HepG2 (cell line): ENCODE data around the gene COQ8B. TPM values are rescaled to one million over a fixed set of nuclear protein-coding genes. Genes with fewer than 3 reads are reported as not detected.

Experiments
- HDAC1 ChIP-seq: sonication (generic); formaldehyde crosslinking; IDR thresholded peaks from 2 replicates; pipeline ENCODE4 v1.5.1; 2020; ENCODE audit warnings: mild to moderate bottlenecking, missing genetic modification reagents
- HMGXB4 ChIP-seq, 2 experiments: sonication (generic) in 1 of 2; formaldehyde crosslinking in 1 of 2; IDR thresholded peaks; 2 replicates each; pipeline versions ENCODE4 v1.4.0 to v1.6.1; 2018 to 2020; ENCODE audit warnings: missing genetic modification reagents in 2 of 2, borderline replicate concordance in 1 of 2, low read depth in 1 of 2, mild to moderate bottlenecking in 1 of 2, missing biosample characterization in 1 of 2
- HNF4G ChIP-seq, 2 experiments: sonication (generic) in 1 of 2; formaldehyde crosslinking in 1 of 2; IDR thresholded peaks; 2 replicates each; pipeline versions ENCODE4 v1.4.0 to v1.6.1; 2011 to 2020; ENCODE audit warnings: borderline replicate concordance in 2 of 2, low read depth in 2 of 2, mild to moderate bottlenecking in 2 of 2, low read length in 1 of 2, missing genetic modification reagents in 1 of 2, moderate library complexity in 1 of 2
- MEF2D ChIP-seq: sonication (generic); formaldehyde crosslinking; IDR thresholded peaks from 2 replicates; pipeline ENCODE4 v1.5.1; 2020; ENCODE audit warnings: mild to moderate bottlenecking, missing genetic modification reagents
- NCOR1 ChIP-seq: fragments of 200-600 bp; sonication (generic); IDR thresholded peaks from 2 replicates; pipeline ENCODE4 v1.7.0; 2017; ENCODE audit warnings: antibody characterized with exemption, low read length, borderline replicate concordance
- REST ChIP-seq, 2 experiments: IDR thresholded peaks; 2 replicates each; pipeline ENCODE4 v1.6.1; 2011 to 2012; ENCODE audit warnings: low read length in 2 of 2, borderline replicate concordance in 1 of 2, low read depth in 1 of 2, mild to moderate bottlenecking in 1 of 2, moderate library complexity in 1 of 2
- SRY ChIP-seq: sonication (generic); formaldehyde crosslinking; IDR thresholded peaks from 2 replicates; pipeline ENCODE4 v1.8.0; 2022; ENCODE audit warnings: mild to moderate bottlenecking, missing genetic modification reagents
- TGIF2 ChIP-seq: IDR thresholded peaks from 2 replicates; pipeline ENCODE4 v1.6.1; 2016; ENCODE audit warnings: control low read depth, missing compliant biosample characterization
- ZBTB7A ChIP-seq: sonication (generic); formaldehyde crosslinking; IDR thresholded peaks from 2 replicates; pipeline ENCODE4 v1.8.0; 2022; ENCODE audit warnings: mild to moderate bottlenecking, missing genetic modification reagents
- ZHX1 ChIP-seq: sonication (generic); formaldehyde crosslinking; IDR thresholded peaks from 2 replicates; pipeline ENCODE4 v1.8.1; 2022; ENCODE audit warnings: low read depth, mild to moderate bottlenecking, missing genetic modification reagents
- ZKSCAN5 ChIP-seq: sonication (generic); formaldehyde crosslinking; IDR thresholded peaks from 2 replicates; pipeline ENCODE4 v1.5.1; 2020; ENCODE audit warnings: mild to moderate bottlenecking, missing genetic modification reagents
- ZNF136 ChIP-seq: sonication (generic); formaldehyde crosslinking; IDR thresholded peaks from 2 replicates; pipeline ENCODE4 v1.8.1; 2022; ENCODE audit warnings: low read depth, mild to moderate bottlenecking, moderate library complexity, missing genetic modification reagents
- ZNF367 ChIP-seq: sonication (generic); formaldehyde crosslinking; IDR thresholded peaks from 2 replicates; pipeline ENCODE4 v1.4.0; 2020; ENCODE audit warnings: missing genetic modification reagents, borderline replicate concordance
- ZNF431 ChIP-seq: sonication (generic); formaldehyde crosslinking; IDR thresholded peaks from 2 replicates; pipeline ENCODE4 v1.9.0; 2022; ENCODE audit warnings: missing genetic modification reagents, low read depth, mild to moderate bottlenecking, borderline replicate concordance
- ZNF513 ChIP-seq: sonication (generic); formaldehyde crosslinking; conservative IDR thresholded peaks from 2 replicates; pipeline ENCODE4 v1.5.0; 2020; ENCODE audit warnings: missing genetic modification reagents
- ZNF720 ChIP-seq: sonication (generic); formaldehyde crosslinking; IDR thresholded peaks from 2 replicates; pipeline ENCODE4 v1.4.0; 2020; ENCODE audit warnings: missing genetic modification reagents
- ZNF75D ChIP-seq: sonication (generic); formaldehyde crosslinking; IDR thresholded peaks from 2 replicates; pipeline ENCODE4 v1.8.1; 2023; ENCODE audit warnings: missing genetic modification reagents, mild to moderate bottlenecking, borderline replicate concordance
- ZZZ3 ChIP-seq: sonication (generic); formaldehyde crosslinking; IDR thresholded peaks from 2 replicates; pipeline ENCODE4 v1.4.0; 2020; ENCODE audit warnings: missing genetic modification reagents, mild to moderate bottlenecking, borderline replicate concordance
- polyA plus RNA-seq, 8 experiments: library from polyadenylated mRNA; depleted of rRNA in 3 of 8; stranded (reverse) in 7 of 8; unstranded in 1 of 8; fragments of >200 nt; fragmentation: Illumina TruSeq in 4 of 8; extraction: Trizol in 4 of 8; gene quantifications; 2 replicates each; pipeline versions ENCODE4 v1.2.1 to v1.2.3, GENCODE V29; 2011 to 2016; ENCODE audit warnings: low read depth in 4 of 8, missing spikeins in 1 of 8, mixed read lengths in 1 of 8; ENCODE audit not compliant: insufficient read depth in 1 of 8
- total RNA-seq, 5 experiments: library from RNA; depleted of rRNA; stranded (reverse); fragments of >200 nt; fragmentation: Illumina TruSeq; extraction: Trizol; gene quantifications; 2 replicates each; pipeline ENCODE4 v1.2.3, GENCODE V29; 2016; ENCODE audit warnings: low read depth in 1 of 5

The COQ8B gene
- total and polyA plus RNA-seq, 2 of the 13 experiments (the other 11 are each of a cell fraction or from before 2014, with no cell fraction given), result 12.3 to 17.2 TPM

- TF ChIP-seq HDAC1 (CRISPR knock-in tag) (peak; percentile 97), ZKSCAN5 (CRISPR knock-in tag) (no peak), SRY (CRISPR knock-in tag) (peak; percentile 66; the same call in 1 of the 2 replicates), ZZZ3 (CRISPR knock-in tag) (no peak), TGIF2 (CRISPR knock-in tag) (no peak; the same call in 1 of the 2 replicates), ZBTB7A (CRISPR knock-in tag) (no peak), ZNF136 (no peak), ZNF720 (CRISPR knock-in tag) (no peak), ZHX1 (no peak), ZNF367 (CRISPR knock-in tag) (0 out of 2 replicates have a peak, but pooled peaks have one; percentile 77), HMGXB4 (CRISPR knock-in tag; IDR thresholded peaks at IDR 0.05; ENCODE audit: borderline replicate concordance in 1 of 2, low read depth in 1 of 2) (peak; percentile 89 to 92; a peak in 3 of 4 replicates), NCOR1 (no peak), MEF2D (CRISPR knock-in tag) (no peak), ZNF431 (CRISPR knock-in tag) (peak; percentile 89), ZNF75D (no peak), HNF4G (IDR thresholded peaks at IDR 0.05; ENCODE audit: borderline replicate concordance, low read depth, low read length) (no peak), HNF4G (CRISPR knock-in tag; IDR thresholded peaks at IDR 0.05; ENCODE audit: borderline replicate concordance, low read depth) (no peak), REST (IDR thresholded peaks at IDR 0.05; ENCODE audit: borderline replicate concordance in 1 of 2, low read depth in 1 of 2, low read length in 2 of 2) (no peak), ZNF513 (no peak)
These were observed 53.6 kb downstream of the COQ8B start (continued) for GRCh38 chr19:40662925-40663694.
